H1 (cell line): ENCODE measurements around the gene PPARD. TPM values are rescaled to one million over a fixed set of nuclear protein-coding genes. Genes with fewer than 3 reads are reported as not detected.

Experiments used
- BCL11A ChIP-seq, 2 experiments: IDR thresholded peaks; one replicate each; pipeline ENCODE4 v1.6.1; 2011; ENCODE audit warnings: low read depth in 2 of 2, low read length in 2 of 2, mild to moderate bottlenecking in 2 of 2
- BRCA1 ChIP-seq: IDR thresholded peaks from 2 replicates; pipeline ENCODE4 v1.6.1; 2012; ENCODE audit warnings: low read depth, low read length, improper control_type of control experiment
- CHD7 ChIP-seq: fragments of 300-600 bp; sonication (generic); IDR thresholded peaks from 2 replicates; pipeline ENCODE4 v1.7.1; 2012; ENCODE audit warnings: low read length, moderate library complexity, mild to moderate bottlenecking, inconsistent platforms; ENCODE audit not compliant: insufficient replicate concordance
- EGR1 ChIP-seq: IDR thresholded peaks from 2 replicates; pipeline ENCODE4 v1.6.1; 2011; ENCODE audit warnings: low read depth, low read length, borderline replicate concordance
- EZH2 ChIP-seq: fragments of 200-600 bp; sonication (generic); IDR thresholded peaks from 2 replicates; pipeline ENCODE4 v1.7.1; 2012; ENCODE audit warnings: low read depth, mild to moderate bottlenecking, moderate library complexity, low read length, inconsistent platforms; ENCODE audit not compliant: severe bottlenecking
- SIN3A ChIP-seq, 2 experiments: IDR thresholded peaks in 1 of 2; conservative IDR thresholded peaks in 1 of 2; 2 replicates each; pipeline ENCODE4 v1.6.1; 2011 to 2012; ENCODE audit warnings: low read length in 2 of 2, improper control_type of control experiment in 1 of 2, low read depth in 1 of 2, mild to moderate bottlenecking in 1 of 2
- SP1 ChIP-seq: IDR thresholded peaks from 2 replicates; pipeline ENCODE4 v1.6.1; 2011; ENCODE audit warnings: low read depth, low read length
- TCF12 ChIP-seq: IDR thresholded peaks from 2 replicates; pipeline ENCODE4 v1.6.1; 2011; ENCODE audit warnings: low read depth, mild to moderate bottlenecking, low read length
- polyA plus RNA-seq, 7 experiments: library from polyadenylated mRNA; depleted of rRNA in 3 of 7; stranded (reverse) in 5 of 7; unstranded in 2 of 7; fragments of >200 nt in 5 of 7; fragments of 200-250 nt in 2 of 7; gene quantifications; 1 replicate in 5 of 7; 2 replicates in 1 of 7; 4 replicates in 1 of 7; pipeline versions ENCODE4 v1.2.1 to v1.2.3, GENCODE V29; 2011 to 2013; ENCODE audit warnings: missing spikeins in 2 of 7, mixed read lengths in 2 of 7
- total RNA-seq: library from RNA; stranded (reverse); fragmentation: NEBNext Ultra II Directional; extraction: Animal tissue kit (Norgen Biotek cat#: 25700); gene quantifications from 2 replicates; pipeline ENCODE4 v1.2.1, GENCODE V29; 2021
- TF ChIP-seq, protein P1 (sequence below): IDR thresholded peaks from 2 replicates; pipeline ENCODE4 v1.6.1; 2012; ENCODE audit warnings: inconsistent platforms

The PPARD gene
- total and polyA plus RNA-seq, 2 of the 8 experiments (the other 6 are each of a cell fraction or from before 2014, with no cell fraction given) = 14.6 to 14.9 TPM

- TF ChIP-seq CHD7 (no peak), TCF12 (no peak), SIN3A (conservative IDR thresholded peaks at IDR 0.05 in 1 of 2, IDR thresholded peaks at IDR 0.05 in 1 of 2; ENCODE audit: low read depth in 1 of 2, low read length in 2 of 2) (no peak), BRCA1 (no peak), BCL11A (IDR thresholded peaks at IDR 0.05; ENCODE audit: low read depth in 2 of 2, low read length in 2 of 2) (no peak), SP1 (no peak), EZH2 (no peak), EGR1 (no peak)
- TF ChIP-seq, protein P1, sequence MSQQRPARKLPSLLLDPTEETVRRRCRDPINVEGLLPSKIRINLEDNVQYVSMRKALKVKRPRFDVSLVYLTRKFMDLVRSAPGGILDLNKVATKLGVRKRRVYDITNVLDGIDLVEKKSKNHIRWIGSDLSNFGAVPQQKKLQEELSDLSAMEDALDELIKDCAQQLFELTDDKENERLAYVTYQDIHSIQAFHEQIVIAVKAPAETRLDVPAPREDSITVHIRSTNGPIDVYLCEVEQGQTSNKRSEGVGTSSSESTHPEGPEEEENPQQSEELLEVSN = no peak
Measured at GRCh38 chr6:35296931-35297600, 45.3 kb upstream of the PPARD start (continued).
